GM19468 (cell line): ENCODE data around the gene RARG.
A peak's percentile ranks its signal among the peaks of the same experiment; 100 is the strongest.

Source experiments
- ATAC-seq: cut with Tn5 transposase; IDR thresholded peaks from one replicate; pipeline ENCODE4 v1.9.1; 2021; ENCODE audit warnings: mild to moderate bottlenecking, moderate library complexity, moderate number of reproducible peaks; ENCODE audit not compliant: unreplicated experiment; ENCODE audit errors: extremely low read depth

RARG gene

GRCh38 chr12:53195516-53196420, 36.2 kb downstream of the RARG start:
- ATAC-seq, result no peak

GRCh38 chr12:53194973-53195372, 37.0 kb downstream of the RARG start:
- no peak for ATAC-seq

GRCh38 chr12:53193985-53194716, 37.9 kb downstream of the RARG start:
- no peak for ATAC-seq

GRCh38 chr12:53193040-53193439, 39.0 kb downstream of the RARG start:
- no peak for ATAC-seq

- ATAC-seq, result no peak
These were observed 39.4 kb downstream of the RARG start for GRCh38 chr12:53192531-53193021.

GRCh38 chr12:53191885-53192530, 40.0 kb downstream of the RARG start:
- no peak for ATAC-seq

GRCh38 chr12:53191096-53191884, 40.7 kb downstream of the RARG start:
- ATAC-seq, result no peak

GRCh38 chr12:53190108-53190729, 41.8 kb downstream of the RARG start:
- no peak for ATAC-seq

- no peak for ATAC-seq
These were observed 44.7 kb downstream of the RARG start for GRCh38 chr12:53187145-53187899.

GRCh38 chr12:53186745-53187144, 45.3 kb downstream of the RARG start:
- no peak for ATAC-seq

GRCh38 chr12:53185582-53186153, 46.3 kb downstream of the RARG start:
- no peak for ATAC-seq

- no peak for ATAC-seq
These were observed 47.2 kb downstream of the RARG start for GRCh38 chr12:53184828-53185227.

- ATAC-seq, result no peak
These were observed 49.1 kb downstream of the RARG start for GRCh38 chr12:53182903-53183302.

GRCh38 chr12:53181935-53182334, 50.1 kb downstream of the RARG start:
- no peak for ATAC-seq

GRCh38 chr12:53180931-53181645, 50.9 kb downstream of the RARG start:
- peak; percentile 16 for ATAC-seq

GRCh38 chr12:53180220-53180930, 51.6 kb downstream of the RARG start, which contains the start of the genes CSAD and ZNF740:
CSAD (minus strand) TSS chr12:53180925; CDS start chr12:53173470, 7,455 bp downstream.
ZNF740 (plus strand) TSS chr12:53180722; CDS start chr12:53181984, 1,262 bp downstream.
- peak; percentile 64 for ATAC-seq

GRCh38 chr12:53179687-53180219, 52.3 kb downstream of the RARG start:
- no peak for ATAC-seq
